ENCODE measurements around the gene SWI5. TPM values are rescaled to one million over a fixed set of nuclear protein-coding genes. Genes with fewer than 3 reads are reported as not detected.

The SWI5 gene
- total RNA-seq, 3 donors from 2014 or later (not counting 1 experiment from before 2014, with no cell fraction given) = 6.3 to 9.3 (median 8.4) TPM

DNA sequence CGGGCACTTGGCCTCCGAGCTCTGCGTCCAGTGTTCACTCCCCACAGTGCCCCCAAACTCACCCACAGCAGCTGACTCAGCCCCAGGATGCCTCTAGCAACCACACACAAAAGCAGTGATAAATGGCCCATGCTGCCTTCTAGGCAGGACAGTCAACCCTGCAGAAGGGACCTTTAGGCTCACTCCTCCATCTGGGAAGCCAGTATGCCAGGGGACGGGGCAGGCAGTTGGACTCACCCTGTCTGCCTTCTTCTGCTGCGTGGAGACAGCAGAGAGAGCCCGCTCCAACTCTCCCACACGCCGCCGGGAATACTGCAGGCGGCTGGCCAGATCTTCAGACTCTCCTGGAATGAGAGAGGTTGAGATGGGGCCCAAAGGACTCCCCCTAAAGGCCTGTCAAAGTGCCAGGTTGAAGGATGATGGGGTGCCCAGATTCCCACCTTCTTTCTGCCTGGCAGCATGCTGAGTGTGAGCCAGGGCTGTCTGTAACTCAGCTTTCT lies 10.7 kb upstream of the SWI5 start:
- H3K9me3 Mint-ChIP-seq = no peaks in the 10 kb centered on the region
- 94% methylated on average over 10 of the region's 10 CpGs for WGBS (ENCODE audit: insufficient coverage)
- peaks cover 9% of the 10 kb centered on the region for H3K36me3 Mint-ChIP-seq

DNA sequence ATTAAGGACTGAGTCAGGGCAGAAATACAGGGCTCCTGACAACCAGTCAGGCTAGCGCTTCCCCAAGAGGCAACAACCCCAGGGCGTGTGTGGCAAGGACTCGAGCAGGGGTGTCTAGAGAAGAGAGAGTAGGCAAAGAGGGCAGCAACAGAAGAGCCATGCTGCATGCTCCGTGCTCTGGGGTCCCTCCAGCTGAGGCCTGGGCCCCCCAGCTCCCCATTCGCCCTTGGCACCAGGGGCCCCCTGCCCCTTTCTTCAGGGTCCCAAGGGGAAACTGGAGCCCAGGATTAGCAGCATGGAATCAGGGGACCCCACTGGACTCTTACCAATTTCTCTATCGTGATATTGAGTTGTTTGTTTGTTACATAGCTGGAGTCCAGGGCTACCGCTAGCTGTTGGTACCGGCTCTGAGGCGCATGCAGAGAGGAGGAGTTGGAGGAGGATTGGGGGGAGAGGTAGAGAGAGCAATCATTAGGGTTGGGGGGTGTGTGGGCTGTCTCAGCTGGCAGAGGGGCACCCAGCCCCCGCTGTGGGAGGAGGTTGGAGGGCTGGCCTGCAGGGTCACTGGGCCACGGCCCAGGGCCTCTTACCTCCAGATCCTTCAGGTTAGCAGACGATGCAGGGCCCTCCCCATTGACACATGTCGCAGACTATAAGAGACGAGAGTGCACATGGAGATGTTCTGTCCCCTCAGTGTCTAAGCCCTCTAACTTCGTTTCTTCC lies 9.0 kb upstream of the SWI5 start:
- Histone ChIP-seq H3K9me3 (ENCODE audit: control insufficient read depth, insufficient read depth, low read length) (no peaks in the 10 kb centered on the region), H3K27ac (ENCODE audit: low read length) (no peak overlapping the region), H3K4me3 (ENCODE audit: low read length) (no peak overlapping the region), H3K36me3 (ENCODE audit: control insufficient read depth, insufficient read depth, low read length) (peaks cover 37% of the 10 kb centered on the region), H3K4me1 (ENCODE audit: control insufficient read depth, insufficient read depth, low read length) (no peaks in the 10 kb centered on the region), H3K27me3 (ENCODE audit: control insufficient read depth, insufficient read depth, low read length) (no peaks in the 10 kb centered on the region)
- Mint-ChIP-seq H3K9me3 (no peaks in the 10 kb centered on the region), H3K4me1 (peaks cover 0 to 6% of the 10 kb centered on the region in 2 donors), H3K27me3 (ENCODE audit: low read depth in 2 of 2) (no peaks in the 10 kb centered on the region), H3K27ac (no peak overlapping the region), H3K4me3 (no peak overlapping the region), H3K36me3 (no peaks in the 10 kb centered on the region)
- no peak for ATAC-seq
- intact Hi-C loops (cut with micrococcal nuclease) = no loop called here
- DNase-seq = no peak
- 98% methylated on average over 15 of the region's 15 CpGs for WGBS (ENCODE audit: insufficient coverage)
- TF ChIP-seq, protein P1, sequence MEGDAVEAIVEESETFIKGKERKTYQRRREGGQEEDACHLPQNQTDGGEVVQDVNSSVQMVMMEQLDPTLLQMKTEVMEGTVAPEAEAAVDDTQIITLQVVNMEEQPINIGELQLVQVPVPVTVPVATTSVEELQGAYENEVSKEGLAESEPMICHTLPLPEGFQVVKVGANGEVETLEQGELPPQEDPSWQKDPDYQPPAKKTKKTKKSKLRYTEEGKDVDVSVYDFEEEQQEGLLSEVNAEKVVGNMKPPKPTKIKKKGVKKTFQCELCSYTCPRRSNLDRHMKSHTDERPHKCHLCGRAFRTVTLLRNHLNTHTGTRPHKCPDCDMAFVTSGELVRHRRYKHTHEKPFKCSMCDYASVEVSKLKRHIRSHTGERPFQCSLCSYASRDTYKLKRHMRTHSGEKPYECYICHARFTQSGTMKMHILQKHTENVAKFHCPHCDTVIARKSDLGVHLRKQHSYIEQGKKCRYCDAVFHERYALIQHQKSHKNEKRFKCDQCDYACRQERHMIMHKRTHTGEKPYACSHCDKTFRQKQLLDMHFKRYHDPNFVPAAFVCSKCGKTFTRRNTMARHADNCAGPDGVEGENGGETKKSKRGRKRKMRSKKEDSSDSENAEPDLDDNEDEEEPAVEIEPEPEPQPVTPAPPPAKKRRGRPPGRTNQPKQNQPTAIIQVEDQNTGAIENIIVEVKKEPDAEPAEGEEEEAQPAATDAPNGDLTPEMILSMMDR (IDR thresholded peaks at IDR 0.05) = no peak

More for the DNA sequence above, 10.7 kb upstream of the SWI5 start:
- intact Hi-C loops (cut with micrococcal nuclease) = no loop called here
- H3K27ac Mint-ChIP-seq = no peak overlapping the region
- TF ChIP-seq, protein P1 (IDR thresholded peaks at IDR 0.05) = no peak
- no peaks in the 10 kb centered on the region for H3K27me3 Mint-ChIP-seq (ENCODE audit: low read depth in 2 of 2)
- no peak overlapping the region for H3K4me3 ChIP-seq (ENCODE audit: low read length)
- H3K9me3 ChIP-seq (ENCODE audit: control insufficient read depth, insufficient read depth, low read length) = no peaks in the 10 kb centered on the region
- H3K27ac ChIP-seq (ENCODE audit: low read length) = no peak overlapping the region
- no peak overlapping the region for H3K4me3 Mint-ChIP-seq
- H3K27me3 ChIP-seq (ENCODE audit: control insufficient read depth, insufficient read depth, low read length) = no peaks in the 10 kb centered on the region
- ATAC-seq = no peak
- H3K36me3 ChIP-seq (ENCODE audit: control insufficient read depth, insufficient read depth, low read length) = peaks cover 45% of the 10 kb centered on the region
- H3K4me1 Mint-ChIP-seq = peaks cover 0 to 6% of the 10 kb centered on the region in 2 donors
- H3K4me1 ChIP-seq (ENCODE audit: control insufficient read depth, insufficient read depth, low read length) = no peaks in the 10 kb centered on the region
- DNase-seq = no peak

DNA sequence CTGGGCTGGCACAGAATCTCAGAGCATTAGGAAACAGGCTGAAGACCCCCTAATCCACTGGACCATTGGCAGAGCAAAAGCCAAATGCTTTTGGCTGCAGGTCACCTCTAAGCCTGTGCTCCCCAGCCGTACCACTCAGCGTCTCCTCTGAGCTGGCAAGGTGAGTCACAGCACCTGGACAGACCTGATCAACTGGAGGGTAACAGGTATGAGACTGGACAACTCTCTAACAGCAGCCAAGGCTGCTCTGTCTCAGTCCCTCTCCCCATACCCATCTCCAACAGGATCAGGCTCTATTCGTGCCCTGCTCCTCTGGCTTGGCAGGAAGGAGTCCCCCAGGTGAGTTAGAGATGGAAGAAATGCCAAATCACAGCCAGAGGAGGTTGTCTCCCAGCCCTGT lies 5.0 kb upstream of the SWI5 start:
- no peak overlapping the region for H3K27ac Mint-ChIP-seq
- Histone ChIP-seq H3K9me3 (ENCODE audit: control insufficient read depth, insufficient read depth, low read length) (no peaks in the 10 kb centered on the region), H3K36me3 (ENCODE audit: control insufficient read depth, insufficient read depth, low read length) (peaks cover 33% of the 10 kb centered on the region), H3K27ac (ENCODE audit: low read length) (no peak overlapping the region), H3K4me1 (ENCODE audit: control insufficient read depth, insufficient read depth, low read length) (peaks cover 12% of the 10 kb centered on the region), H3K27me3 (ENCODE audit: control insufficient read depth, insufficient read depth, low read length) (no peaks in the 10 kb centered on the region), H3K4me3 (ENCODE audit: low read length) (no peak overlapping the region)
- WGBS (ENCODE audit: insufficient coverage) = 94% methylated on average over 3 of the region's 3 CpGs
- ATAC-seq = no peak
- no peak for DNase-seq
- H3K9me3 Mint-ChIP-seq = no peaks in the 10 kb centered on the region
- intact Hi-C loops (cut with micrococcal nuclease) = no loop called here
- H3K27me3 Mint-ChIP-seq (ENCODE audit: low read depth in 2 of 2) = no peaks in the 10 kb centered on the region
- H3K4me3 Mint-ChIP-seq = no peak overlapping the region
- TF ChIP-seq, protein P1 (IDR thresholded peaks at IDR 0.05) = no peak
- H3K36me3 Mint-ChIP-seq = no peaks in the 10 kb centered on the region
- H3K4me1 Mint-ChIP-seq = peaks cover 6 to 26% of the 10 kb centered on the region in 2 donors

Measured in natural killer cell (primary cell).